MCF 10A (cell line): ENCODE data around the gene NEK6. TPM values are rescaled to one million over a fixed set of nuclear protein-coding genes. Genes with fewer than 3 reads are reported as not detected.

Experiments used
- BruUV-seq: library from RNA; stranded (reverse); fragments of 400-500 nt; replicated peaks from 2 replicates; lab custom pipeline; 2021; lab: Mats Ljungman, UMichigan
- CTCF ChIA-PET: fragments of 300-600 bp; sonication (Branson Sonifier 250); formaldehyde crosslinking; extraction: SDS; loops from one replicate; lab custom pipeline; 2021; ENCODE audit warnings: antibody characterized with exemption, inconsistent platforms; lab: Yijun Ruan, JAX
- POLR2A ChIA-PET: fragments of 300-600, 350-650 bp; sonication (Branson Sonifier 250); formaldehyde crosslinking; extraction: SDS; loops from one replicate; lab custom pipeline; 2020; ENCODE audit warnings: antibody characterized with exemption, inconsistent platforms; lab: Yijun Ruan, JAX
- DNase-seq: peaks from one replicate; pipeline ENCODE4 v3.0.0-alpha.2; 2018; ENCODE audit not compliant: unreplicated experiment
- H3K27ac Mint-ChIP-seq: one replicate; pipeline ENCODE4 v1.8.0; 2022; ENCODE audit warnings: mild to moderate bottlenecking, low read depth, mixed read lengths; ENCODE audit not compliant: unreplicated experiment
- H3K27me3 Mint-ChIP-seq: one replicate; pipeline ENCODE4 v1.8.0; 2022; ENCODE audit warnings: mixed read lengths; ENCODE audit not compliant: insufficient read depth, unreplicated experiment
- H3K36me3 Mint-ChIP-seq: one replicate; pipeline ENCODE4 v1.8.0; 2022; ENCODE audit warnings: mild to moderate bottlenecking, moderate library complexity, mixed read lengths; ENCODE audit not compliant: insufficient read depth, unreplicated experiment
- H3K4me1 Mint-ChIP-seq: one replicate; pipeline ENCODE4 v1.8.0; 2022; ENCODE audit warnings: mixed read lengths; ENCODE audit not compliant: insufficient read depth, unreplicated experiment
- H3K4me3 Mint-ChIP-seq: one replicate; pipeline ENCODE4 v1.8.0; 2022; ENCODE audit warnings: mild to moderate bottlenecking, moderate library complexity, mixed read lengths; ENCODE audit not compliant: unreplicated experiment
- H3K9me3 Mint-ChIP-seq: one replicate; pipeline ENCODE4 v1.8.0; 2022; ENCODE audit warnings: mixed read lengths; ENCODE audit not compliant: unreplicated experiment
- CTCF ChIP-seq: fragments of 200-600 bp; IDR thresholded peaks from one replicate; pipeline ENCODE4 v1.8.0; 2022; ENCODE audit warnings: antibody characterized with exemption, mild to moderate bottlenecking; ENCODE audit not compliant: unreplicated experiment
- intact Hi-C: fragments of 100-400 bp; cut with micrococcal nuclease; formaldehyde crosslinking; loops from 2 replicates; pipeline ENCODE4 v1.14.1; 2022
- total RNA-seq: library from RNA; stranded (reverse); gene quantifications from 2 replicates; pipeline ENCODE4 v1.2.3, GENCODE V29; 2022

NEK6 gene
- total RNA-seq, 1 experiment from 2014 or later: 27.5 TPM

DNA sequence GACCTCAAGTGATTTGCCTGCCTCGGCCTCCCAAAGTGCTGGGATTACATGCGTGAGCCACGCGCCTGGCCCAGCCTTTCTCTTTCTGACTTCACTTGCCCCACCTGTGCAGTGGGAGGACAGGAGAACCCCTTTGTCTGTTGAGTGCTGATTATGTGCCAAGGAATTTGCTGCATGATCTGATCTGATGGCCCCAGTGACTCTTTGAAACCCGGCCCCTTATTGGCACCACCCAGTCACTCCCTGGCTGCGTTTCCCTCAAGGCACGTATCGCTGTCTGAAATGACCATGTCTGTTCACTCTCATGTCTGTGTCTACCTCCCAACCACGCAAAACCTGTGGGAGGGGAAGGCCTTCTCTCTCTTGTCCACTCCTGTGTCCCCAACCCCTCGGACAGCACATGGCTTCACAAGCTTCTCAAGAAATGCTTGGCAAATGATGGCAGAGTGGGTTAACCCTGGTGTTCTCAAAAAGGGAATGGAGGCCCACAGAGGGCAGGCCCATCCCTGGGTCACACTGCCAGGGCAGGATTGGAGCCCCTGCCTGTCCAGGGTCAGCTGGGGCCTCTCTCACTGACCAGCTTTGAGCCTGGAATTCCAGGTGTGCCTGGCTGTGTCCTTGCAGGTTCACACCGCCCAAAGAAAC is 21.9 kb downstream of the NEK6 start:
- CTCF ChIA-PET: interaction anchor here (0.6 kb wide), 1 partner anchor 15 kb away, joined by 5 read pairs; no protein-coding TSS in a partner anchor
- intact Hi-C loops: no loop called here
- POLR2A ChIA-PET: interaction anchor here (1.5 kb wide), 1 partner anchor 12 kb away, joined by 3 read pairs; no protein-coding TSS in a partner anchor
- Mint-ChIP-seq H3K9me3 (no peaks in the 10 kb centered on the region), H3K27me3 (no peaks in the 10 kb centered on the region), H3K4me1 (peaks cover 7% of the 10 kb centered on the region), H3K4me3 (no peak overlapping the region), H3K27ac (no peak overlapping the region), H3K36me3 (peaks cover 6% of the 10 kb centered on the region)
- no TSS peak for BruUV-seq
- no peak for TF ChIP-seq CTCF
- no peak for DNase-seq

DNA sequence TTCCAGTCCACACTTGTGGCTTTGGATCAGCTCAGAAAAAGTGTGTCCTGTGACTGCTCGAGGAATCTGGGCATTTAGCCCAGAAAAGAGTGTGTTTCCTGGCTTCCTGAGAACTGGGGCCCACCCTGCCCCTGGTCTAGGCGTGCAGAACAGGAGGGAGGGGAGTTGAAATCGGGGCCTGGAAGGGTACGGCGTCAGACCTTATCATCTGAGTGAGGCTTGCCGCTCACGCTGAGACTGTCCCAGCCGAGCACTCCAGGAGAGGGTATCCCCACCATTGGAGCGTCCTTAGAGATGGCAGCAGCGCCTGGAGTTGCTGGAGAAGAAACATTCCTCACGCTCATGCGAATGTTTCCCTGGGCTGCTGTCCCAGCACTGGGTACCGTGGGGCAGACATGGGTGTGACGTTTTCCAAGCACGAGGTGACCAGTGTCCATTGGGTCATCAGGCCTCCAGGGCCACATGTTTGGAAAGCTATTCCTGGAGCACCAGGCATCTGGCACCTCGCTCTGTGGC is 22.5 kb downstream of the NEK6 start:
- no peak overlapping the region for H3K27ac Mint-ChIP-seq
- H3K27me3 Mint-ChIP-seq: no peaks in the 10 kb centered on the region
- intact Hi-C loops: no loop called here
- no peaks in the 10 kb centered on the region for H3K9me3 Mint-ChIP-seq
- ChIA-PET POLR2A (interaction anchor here (1.5 kb wide), 1 partner anchor 12 kb away, joined by 3 read pairs; no protein-coding TSS in a partner anchor), CTCF (interaction anchor here (0.6 kb wide), 1 partner anchor 16 kb away, joined by 5 read pairs; no protein-coding TSS in a partner anchor)
- H3K4me1 Mint-ChIP-seq: peaks cover 7% of the 10 kb centered on the region
- no peak for TF ChIP-seq CTCF
- no peak overlapping the region for H3K4me3 Mint-ChIP-seq
- no TSS peak for BruUV-seq
- peaks cover 6% of the 10 kb centered on the region for H3K36me3 Mint-ChIP-seq
- DNase-seq: no peak

- Mint-ChIP-seq H3K36me3 (peaks cover 8% of the 10 kb centered on the region), H3K4me3 (no peak overlapping the region), H3K4me1 (peaks cover 7% of the 10 kb centered on the region), H3K9me3 (no peaks in the 10 kb centered on the region), H3K27ac (no peak overlapping the region), H3K27me3 (no peaks in the 10 kb centered on the region)
- no TSS peak for BruUV-seq
- DNase-seq: no peak
- ChIA-PET POLR2A (no interaction called here), CTCF (no interaction called here)
- intact Hi-C loops: no loop called here
- no peak for TF ChIP-seq CTCF
Measured at GRCh38 chr9:124281931-124282371, 24.2 kb downstream of the NEK6 start.

- Mint-ChIP-seq H3K4me3 (no peak overlapping the region), H3K9me3 (no peaks in the 10 kb centered on the region), H3K36me3 (peaks cover 12% of the 10 kb centered on the region), H3K27me3 (no peaks in the 10 kb centered on the region), H3K4me1 (peaks cover 7% of the 10 kb centered on the region), H3K27ac (no peak overlapping the region)
- no peak for DNase-seq
- ChIA-PET POLR2A (no interaction called here), CTCF (interaction anchor here (0.5 kb wide), 1 partner anchor 39 kb away, joined by 3 read pairs; no protein-coding TSS in a partner anchor)
- BruUV-seq: no TSS peak
- intact Hi-C loops: no loop called here
- TF ChIP-seq CTCF: no peak
Measured at GRCh38 chr9:124282442-124283227, 24.9 kb downstream of the NEK6 start.
